ENCODE measurements around the gene SNX32. TPM values are rescaled to one million over a fixed set of nuclear protein-coding genes. Genes with fewer than 3 reads are reported as not detected.

Gene SNX32
- total and polyA plus RNA-seq, 2 donors (not counting 3 experiments of a cell fraction or from before 2014, with no cell fraction given), result 0.19 TPM; not detected in 1

GRCh38 chr11:65865550-65866172 lies 31.9 kb downstream of the SNX32 start:
- no peak for FAIRE-seq
- Histone ChIP-seq H3K4me2 (ENCODE audit: insufficient read depth, low read length) (no peak overlapping the region), H3K9me1 (replicated peaks; ENCODE audit: control insufficient read depth, extremely low read depth, insufficient read depth, low read length) (no peaks in the 10 kb centered on the region), H3K4me3 (replicated peaks in 1 of 3; ENCODE audit: insufficient read depth in 1 of 3, low read depth in 1 of 3, low read length in 3 of 3) (no peak overlapping the region), H3K27me3 (ENCODE audit: control insufficient read depth in 2 of 2, insufficient read depth in 2 of 2, low read length in 2 of 2) (no peaks in the 10 kb centered on the region), H3K27ac (ENCODE audit: insufficient read depth, low read depth, low read length) (no peak overlapping the region), H3K9ac (replicated peaks; ENCODE audit: extremely low read depth, insufficient read depth, low read length) (no peak overlapping the region), H3K36me3 (ENCODE audit: control insufficient read depth in 2 of 2, extremely low read depth in 1 of 2, insufficient read depth in 2 of 2, low read length in 2 of 2) (peaks cover 9 to 50% of the 10 kb centered on the region in 2 experiments), H4K20me1 (replicated peaks; ENCODE audit: control insufficient read depth, extremely low read depth, insufficient read depth, low read length) (no peaks in the 10 kb centered on the region), H3K79me2 (ENCODE audit: control insufficient read depth, insufficient read depth, low read length) (peaks cover 33% of the 10 kb centered on the region), H2AFZ (ENCODE audit: low read depth, low read length) (no peak overlapping the region), H3K9me3 (replicated peaks; ENCODE audit: control insufficient read depth, insufficient read depth, low read length) (no peaks in the 10 kb centered on the region), H3K4me1 (ENCODE audit: control insufficient read depth, extremely low read depth, insufficient read depth, low read length) (peaks cover 14% of the 10 kb centered on the region)
- BruUV-seq (replicated peaks), result no TSS peak
- TF ChIP-seq FOS (IDR thresholded peaks at IDR 0.05; ENCODE audit: borderline replicate concordance, insufficient read depth, low read length) (no peak), POLR2AphosphoS5 (IDR thresholded peaks at IDR 0.05; ENCODE audit: insufficient read depth, low read depth, low read length) (no peak), EZH2 (IDR thresholded peaks at IDR 0.05; ENCODE audit: borderline replicate concordance, low read depth, low read length, severe bottlenecking) (no peak)
- intact Hi-C loops (cut with micrococcal nuclease) (no loop called here), dilution Hi-C loops (cut with MboI; ENCODE audit: extremely low pct_ligation_motif_present, low sequenced_read_pairs) (no loop called here)
- ChIA-PET POLR2A (no interaction called here), CTCF (interaction anchor here (2.2 to 2.3 kb wide), 2 partner anchors 19 to 22 kb away, joined by 8 to 9 read pairs; partner anchors contain the start of gene FIBP)
- no peak for DNase-seq (ENCODE audit: low read depth, low spot score)

- H3K4me3 ChIP-seq (replicated peaks in 1 of 3; ENCODE audit: insufficient read depth in 1 of 3, low read depth in 1 of 3, low read length in 3 of 3), result no peak overlapping the region
- DNase-seq (ENCODE audit: low read depth, low spot score), result no peak
- dilution Hi-C loops (cut with MboI; ENCODE audit: extremely low pct_ligation_motif_present, low sequenced_read_pairs) (no loop called here), intact Hi-C loops (cut with micrococcal nuclease) (no loop called here)
- no peak overlapping the region for H3K9ac ChIP-seq (replicated peaks; ENCODE audit: extremely low read depth, insufficient read depth, low read length)
- H3K9me3 ChIP-seq (replicated peaks; ENCODE audit: control insufficient read depth, insufficient read depth, low read length), result no peaks in the 10 kb centered on the region
- peaks cover 14% of the 10 kb centered on the region for H3K4me1 ChIP-seq (ENCODE audit: control insufficient read depth, extremely low read depth, insufficient read depth, low read length)
- no peak overlapping the region for H3K27ac ChIP-seq (ENCODE audit: insufficient read depth, low read depth, low read length)
- H3K4me2 ChIP-seq (ENCODE audit: insufficient read depth, low read length), result no peak overlapping the region
- CTCF ChIA-PET, result interaction anchor here (2.2 to 2.3 kb wide), 2 partner anchors 18 to 21 kb away, joined by 8 to 9 read pairs; partner anchors contain the start of gene FIBP
- no TSS peak for BruUV-seq (replicated peaks)
- POLR2A ChIA-PET, result no interaction called here
- peaks cover 25% of the 10 kb centered on the region for H3K79me2 ChIP-seq (ENCODE audit: control insufficient read depth, insufficient read depth, low read length)
- H3K27me3 ChIP-seq (ENCODE audit: control insufficient read depth in 2 of 2, insufficient read depth in 2 of 2, low read length in 2 of 2), result no peaks in the 10 kb centered on the region
- FAIRE-seq, result no peak
- H3K9me1 ChIP-seq (replicated peaks; ENCODE audit: control insufficient read depth, extremely low read depth, insufficient read depth, low read length), result no peaks in the 10 kb centered on the region
- H4K20me1 ChIP-seq (replicated peaks; ENCODE audit: control insufficient read depth, extremely low read depth, insufficient read depth, low read length), result no peaks in the 10 kb centered on the region
- TF ChIP-seq GATA2 (IDR thresholded peaks at IDR 0.05; ENCODE audit: insufficient read depth, insufficient read length, low read depth, low read length) (no peak), POLR2A (IDR thresholded peaks at IDR 0.05; ENCODE audit: low read depth, low read length) (peak; percentile 32)
- H2AFZ ChIP-seq (ENCODE audit: low read depth, low read length), result no peak overlapping the region
- H3K36me3 ChIP-seq (ENCODE audit: control insufficient read depth in 2 of 2, extremely low read depth in 1 of 2, insufficient read depth in 2 of 2, low read length in 2 of 2), result peaks cover 9 to 50% of the 10 kb centered on the region in 2 experiments
Observed at GRCh38 chr11:65866509-65867283, 32.9 kb downstream of the SNX32 start.

Data from endothelial cell of umbilical vein (primary cell).